Glutamatergic neuron (in vitro differentiated cells): ENCODE results near the gene TMEM50B. TPM values are rescaled to one million over a fixed set of nuclear protein-coding genes. Genes with fewer than 3 reads are reported as not detected.

ENCODE experiments used
- DNase-seq: peaks from one replicate; pipeline ENCODE4 v3.0.0; 2022
- H3K27ac Mint-ChIP-seq: one replicate; pipeline ENCODE4 v1.8.0; 2020; ENCODE audit warnings: mild to moderate bottlenecking, mixed read lengths, inconsistent platforms; ENCODE audit not compliant: unreplicated experiment
- H3K27me3 Mint-ChIP-seq: one replicate; pipeline ENCODE4 v1.8.0; 2020; ENCODE audit warnings: mild to moderate bottlenecking, moderate library complexity, mixed read lengths, inconsistent platforms; ENCODE audit not compliant: unreplicated experiment
- H3K36me3 Mint-ChIP-seq: one replicate; pipeline ENCODE4 v1.8.0; 2020; ENCODE audit warnings: mild to moderate bottlenecking, mixed read lengths, inconsistent platforms; ENCODE audit not compliant: unreplicated experiment
- H3K4me1 Mint-ChIP-seq: one replicate; pipeline ENCODE4 v1.8.0; 2020; ENCODE audit warnings: mild to moderate bottlenecking, low read depth, mixed read lengths, inconsistent platforms; ENCODE audit not compliant: unreplicated experiment
- H3K4me3 Mint-ChIP-seq: one replicate; pipeline ENCODE4 v1.8.0; 2020; ENCODE audit warnings: mild to moderate bottlenecking, mixed read lengths, inconsistent platforms; ENCODE audit not compliant: unreplicated experiment
- H3K9me3 Mint-ChIP-seq: one replicate; pipeline ENCODE4 v1.8.0; 2020; ENCODE audit warnings: mild to moderate bottlenecking, moderate library complexity, mixed read lengths, inconsistent platforms; ENCODE audit not compliant: unreplicated experiment
- long read RNA-seq: library from polyadenylated mRNA; unstranded; transcript quantifications from one replicate; pipeline ENCODE4 v2.0.0, GENCODE V29; 2020; ENCODE audit not compliant: unreplicated experiment
- total RNA-seq: library from RNA; stranded (reverse); fragmentation: NEBNext Ultra II Directional; extraction: Animal tissue kit (Norgen Biotek cat#: 25700); gene quantifications from one replicate; pipeline ENCODE4 v1.2.1, GENCODE V29; 2021; ENCODE audit not compliant: unreplicated experiment
- TF ChIP-seq, protein P1 (sequence below): fragments of 200-600 bp; sonication (generic); IDR thresholded peaks from one replicate; pipeline ENCODE4 v1.5.0; 2021; ENCODE audit not compliant: partially characterized antibody, unreplicated experiment

The TMEM50B gene
- 37.5 TPM for total RNA-seq
- long read RNA-seq, transcript TMEM50B-210 (7 exons, 2,375 nt), result major isoform, 7 of 12 reads
- long read RNA-seq, partial matches to known transcripts, result 0 of 12 reads
- long read RNA-seq, other reads (novel, unspliced or antisense), result 4 of 12 reads

DNA sequence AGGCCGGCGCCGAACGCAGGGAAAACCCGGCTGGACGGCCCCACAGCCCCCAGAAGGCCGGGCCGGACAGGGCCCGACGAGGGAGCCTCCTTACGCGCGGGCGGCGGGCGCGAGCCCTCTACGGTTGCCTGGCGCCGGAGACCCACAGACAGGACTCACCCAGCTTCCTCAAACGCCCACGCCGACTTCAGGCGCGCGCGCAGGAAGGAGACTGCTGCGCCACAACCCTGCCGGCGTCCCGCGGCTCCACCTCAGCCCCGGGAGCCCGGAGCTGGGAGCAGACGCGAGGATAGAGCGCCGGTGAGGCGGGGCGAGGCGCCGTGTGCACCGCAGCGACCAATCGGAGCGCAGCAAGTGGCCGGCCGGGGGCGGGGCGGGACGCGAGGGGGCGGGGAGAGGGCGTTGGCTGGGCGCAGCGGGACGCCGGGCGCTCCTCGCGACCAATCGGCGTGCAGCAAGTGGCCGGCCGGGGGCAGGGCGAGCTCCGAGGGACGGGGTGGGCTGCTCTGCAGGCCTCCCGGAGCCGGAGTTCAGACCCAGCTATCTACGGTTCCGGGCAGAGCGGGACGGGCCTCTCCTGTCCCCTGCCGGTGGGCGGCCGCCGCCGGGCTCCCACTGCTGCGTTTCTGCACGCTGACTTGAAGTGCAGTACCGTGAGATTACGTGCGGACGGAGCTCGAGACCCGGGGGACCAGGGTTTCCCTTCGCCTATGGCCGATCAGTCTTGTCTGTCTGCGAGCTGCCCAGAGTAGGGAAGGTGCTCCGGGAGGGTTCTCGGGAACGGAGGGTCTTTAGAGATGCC, at the start of gene TMEM50B:
Gene TMEM50B (minus strand): TSS at position 296 of the 802 bp plus-strand sequence. CDS start 11,089 bp downstream, outside the sequence.
- Mint-ChIP-seq H3K9me3 (peaks cover 10% of the 10 kb centered on the region), H3K4me3 (peak within 1 kb of the TSS; percentile 93), H3K27me3 (peaks cover 6% of the 10 kb centered on the region), H3K27ac (peak within 1 kb of the TSS; percentile 83), H3K36me3 (peaks cover 4% of the 10 kb centered on the region), H3K4me1 (peaks cover 7% of the 10 kb centered on the region)
- peak; percentile 96 for DNase-seq
- TF ChIP-seq, protein P1, sequence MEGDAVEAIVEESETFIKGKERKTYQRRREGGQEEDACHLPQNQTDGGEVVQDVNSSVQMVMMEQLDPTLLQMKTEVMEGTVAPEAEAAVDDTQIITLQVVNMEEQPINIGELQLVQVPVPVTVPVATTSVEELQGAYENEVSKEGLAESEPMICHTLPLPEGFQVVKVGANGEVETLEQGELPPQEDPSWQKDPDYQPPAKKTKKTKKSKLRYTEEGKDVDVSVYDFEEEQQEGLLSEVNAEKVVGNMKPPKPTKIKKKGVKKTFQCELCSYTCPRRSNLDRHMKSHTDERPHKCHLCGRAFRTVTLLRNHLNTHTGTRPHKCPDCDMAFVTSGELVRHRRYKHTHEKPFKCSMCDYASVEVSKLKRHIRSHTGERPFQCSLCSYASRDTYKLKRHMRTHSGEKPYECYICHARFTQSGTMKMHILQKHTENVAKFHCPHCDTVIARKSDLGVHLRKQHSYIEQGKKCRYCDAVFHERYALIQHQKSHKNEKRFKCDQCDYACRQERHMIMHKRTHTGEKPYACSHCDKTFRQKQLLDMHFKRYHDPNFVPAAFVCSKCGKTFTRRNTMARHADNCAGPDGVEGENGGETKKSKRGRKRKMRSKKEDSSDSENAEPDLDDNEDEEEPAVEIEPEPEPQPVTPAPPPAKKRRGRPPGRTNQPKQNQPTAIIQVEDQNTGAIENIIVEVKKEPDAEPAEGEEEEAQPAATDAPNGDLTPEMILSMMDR, result peak; percentile 38

DNA sequence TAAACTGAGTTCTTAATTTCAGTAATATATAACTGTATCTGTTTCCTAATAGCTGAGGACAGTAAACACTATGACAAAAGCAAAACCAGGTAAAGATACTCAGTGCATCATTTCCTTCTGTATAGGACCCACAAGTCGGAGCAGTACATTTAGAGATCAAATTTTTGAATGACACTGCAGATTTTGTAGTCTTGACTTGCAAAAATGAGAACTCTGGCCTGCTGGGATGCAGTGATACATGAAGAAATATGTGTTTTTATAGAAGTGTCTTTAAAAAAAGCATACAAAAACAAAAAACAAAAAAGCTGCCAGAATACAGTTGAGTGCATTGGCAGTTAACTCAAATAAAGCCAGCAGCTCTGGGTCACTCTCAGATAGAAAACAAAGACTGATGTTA, 43.2 kb upstream of the TMEM50B start:
- H3K4me3 Mint-ChIP-seq, result peak overlapping the region; percentile 60
- no peaks in the 10 kb centered on the region for H3K27me3 Mint-ChIP-seq
- peak overlapping the region; percentile 66 for H3K27ac Mint-ChIP-seq
- peaks cover 8% of the 10 kb centered on the region for H3K4me1 Mint-ChIP-seq
- H3K36me3 Mint-ChIP-seq, result no peaks in the 10 kb centered on the region
- H3K9me3 Mint-ChIP-seq, result peaks cover 1% of the 10 kb centered on the region
- DNase-seq, result no peak
- TF ChIP-seq, protein P1, result no peak

DNA sequence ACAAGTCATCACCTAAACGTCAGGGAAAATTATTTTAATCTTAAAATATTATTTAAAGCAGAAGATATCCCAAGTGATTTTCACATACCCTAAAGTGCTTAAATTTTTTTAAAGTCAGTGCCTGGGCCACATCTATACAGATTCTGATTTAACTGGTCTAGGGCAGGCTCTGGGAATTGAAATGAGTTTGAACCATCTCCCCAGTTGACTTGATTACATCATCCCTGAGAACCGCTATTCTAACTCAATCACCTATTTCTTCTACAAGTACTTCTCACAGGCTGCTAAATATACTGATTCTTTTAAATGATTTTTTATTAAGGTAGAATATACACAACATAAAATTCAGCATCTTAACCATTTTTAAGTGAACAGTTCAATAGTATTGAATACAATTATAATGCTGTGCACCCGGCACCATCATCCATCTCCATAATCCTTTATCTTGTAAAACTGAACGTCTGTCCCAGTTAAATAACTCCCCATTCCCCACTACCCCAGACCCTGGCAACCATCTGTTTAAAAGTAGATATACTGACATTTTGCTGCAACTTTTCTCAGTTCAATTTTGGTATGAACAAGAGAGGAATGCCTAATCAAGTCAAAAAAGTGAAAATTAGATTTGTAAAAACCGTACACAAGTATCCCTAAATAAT, 42.7 kb upstream of the TMEM50B start:
- TF ChIP-seq, protein P1, result no peak
- peak overlapping the region; percentile 66 for H3K27ac Mint-ChIP-seq
- no peaks in the 10 kb centered on the region for H3K27me3 Mint-ChIP-seq
- H3K4me3 Mint-ChIP-seq, result peak overlapping the region; percentile 60
- no peaks in the 10 kb centered on the region for H3K36me3 Mint-ChIP-seq
- peaks cover 1% of the 10 kb centered on the region for H3K9me3 Mint-ChIP-seq
- no peak for DNase-seq
- H3K4me1 Mint-ChIP-seq, result peaks cover 8% of the 10 kb centered on the region

DNA sequence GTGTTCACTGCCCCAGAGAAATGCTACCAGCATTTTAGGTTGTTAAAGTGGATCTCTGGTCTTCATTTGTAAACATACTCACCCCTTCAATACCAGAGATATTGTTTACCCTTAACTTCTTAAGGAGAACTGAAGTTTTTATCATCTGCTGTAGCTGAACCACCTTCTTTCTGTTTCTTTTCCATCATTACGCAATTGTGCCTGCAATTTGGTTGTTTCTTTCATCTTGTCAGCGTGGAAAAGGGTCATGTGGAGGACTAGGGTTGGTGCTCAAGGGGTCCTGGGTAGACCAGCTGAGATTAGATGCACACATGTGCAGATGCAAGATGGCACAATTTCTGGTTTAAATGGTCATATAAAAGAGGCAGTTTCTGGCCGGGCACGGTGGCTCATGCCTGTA, 39.1 kb upstream of the TMEM50B start:
- H3K27me3 Mint-ChIP-seq, result no peaks in the 10 kb centered on the region
- no peaks in the 10 kb centered on the region for H3K9me3 Mint-ChIP-seq
- peaks cover 5% of the 10 kb centered on the region for H3K36me3 Mint-ChIP-seq
- no peak overlapping the region for H3K4me3 Mint-ChIP-seq
- no peak overlapping the region for H3K27ac Mint-ChIP-seq
- H3K4me1 Mint-ChIP-seq, result peaks cover 8% of the 10 kb centered on the region
- DNase-seq, result no peak
- TF ChIP-seq, protein P1, result no peak
